PC-3 (cell line): ENCODE measurements around the gene NOCT.

ENCODE experiments used
- CTCF ChIP-seq: fragments of 300-600 bp; sonication (generic); conservative IDR thresholded peaks from 2 replicates; pipeline ENCODE4 v1.5.1; 2017; ENCODE audit warnings: antibody characterized with exemption, low read depth, mild to moderate bottlenecking, low read length
- EZH2 ChIP-seq: fragments of 300-600 bp; sonication (generic); IDR thresholded peaks from one replicate; pipeline ENCODE4 v1.6.1; 2017; ENCODE audit warnings: antibody characterized with exemption, mild to moderate bottlenecking, low read length; ENCODE audit not compliant: unreplicated experiment

DNA sequence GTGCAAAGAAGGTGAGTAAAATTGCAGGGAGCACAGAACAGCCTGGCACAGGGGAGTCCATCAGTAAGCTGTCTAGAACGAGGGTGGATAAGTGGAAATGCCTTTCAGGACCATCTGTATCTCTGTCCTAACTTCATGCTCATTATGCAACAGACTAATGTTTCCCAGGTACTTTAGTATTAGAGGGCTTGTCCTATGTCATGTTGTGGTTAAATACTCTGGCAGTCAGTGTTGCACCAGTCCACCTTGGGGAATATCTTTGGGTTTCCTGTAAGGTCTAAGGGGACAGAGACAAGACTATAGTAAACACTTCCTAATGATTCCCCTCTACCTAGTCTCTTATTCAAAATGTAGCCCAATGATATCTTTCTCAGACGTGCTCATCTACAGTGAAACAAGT lies 21.3 kb downstream of the NOCT start:
- TF ChIP-seq CTCF (no peak), EZH2 (no peak)
